GM19328 (cell line): Measurements from ENCODE around the gene SLC1A3.

Experiments used
- ATAC-seq: cut with Tn5 transposase; IDR thresholded peaks from one replicate; pipeline ENCODE4 v1.9.1; 2021; ENCODE audit warnings: mild to moderate bottlenecking, moderate library complexity; ENCODE audit not compliant: unreplicated experiment

SLC1A3 gene

DNA sequence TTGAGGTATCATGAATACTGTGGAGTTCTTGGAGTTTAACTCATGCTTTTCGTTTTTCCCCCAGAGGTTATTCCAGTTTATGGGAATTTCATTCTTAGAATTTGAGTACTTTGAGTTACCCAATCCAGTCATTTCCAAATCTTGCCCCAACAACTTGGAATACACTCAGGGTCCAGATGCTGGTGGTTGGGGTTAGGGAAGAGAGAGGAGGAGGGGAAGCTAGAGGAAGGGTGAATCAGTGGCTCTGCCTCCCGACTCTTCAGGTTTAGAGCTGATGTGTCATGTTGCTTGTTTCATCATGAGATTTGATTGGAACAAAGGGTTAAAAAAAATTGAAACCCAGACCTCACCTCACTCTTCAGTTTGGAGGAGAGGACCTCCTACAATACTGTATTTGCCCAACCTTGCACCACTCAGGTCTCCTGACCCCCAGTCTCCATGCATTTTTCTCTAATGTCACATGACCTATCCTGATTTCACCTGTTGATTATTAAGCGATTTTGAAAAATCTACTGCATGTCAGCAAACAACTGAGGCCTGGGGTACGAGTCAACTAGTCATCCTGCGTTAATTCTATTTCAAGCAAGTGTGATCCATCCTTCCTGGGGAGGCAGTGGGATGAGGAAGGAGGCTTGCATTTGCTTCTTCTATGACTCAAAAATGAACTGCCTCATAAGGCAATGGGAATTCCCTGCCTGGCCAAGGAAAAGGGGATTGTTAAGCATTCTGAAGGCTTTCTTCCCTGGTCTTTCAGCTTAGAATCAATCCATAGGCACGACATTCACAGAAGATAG, 6.2 kb upstream of the SLC1A3 start:
- ATAC-seq = no peak

GRCh38 chr5:36600917-36601527, 5.4 kb upstream of the SLC1A3 start:
- ATAC-seq = no peak

- ATAC-seq = no peak
These were observed 3.6 kb upstream of the SLC1A3 start for GRCh38 chr5:36602704-36603321.

DNA sequence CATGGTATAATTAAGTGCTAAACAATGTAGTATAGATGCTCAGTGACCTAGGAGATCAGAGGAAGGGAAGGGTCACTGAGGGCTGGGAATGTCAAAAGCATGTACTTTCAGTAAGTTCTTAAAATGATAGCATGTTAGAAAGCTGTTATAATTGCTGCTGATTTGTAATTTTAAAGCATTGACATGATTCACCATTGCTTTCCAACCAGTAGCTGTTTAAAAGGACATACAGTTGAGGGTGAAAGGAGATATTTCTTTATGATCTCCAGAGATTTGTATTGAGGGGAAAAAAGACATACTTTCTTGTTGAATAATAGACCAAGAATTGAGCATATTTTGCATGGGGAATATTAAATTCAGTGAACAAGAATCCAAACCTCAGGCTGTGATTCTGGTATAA, 1.2 kb upstream of the SLC1A3 start:
- ATAC-seq = no peak

DNA sequence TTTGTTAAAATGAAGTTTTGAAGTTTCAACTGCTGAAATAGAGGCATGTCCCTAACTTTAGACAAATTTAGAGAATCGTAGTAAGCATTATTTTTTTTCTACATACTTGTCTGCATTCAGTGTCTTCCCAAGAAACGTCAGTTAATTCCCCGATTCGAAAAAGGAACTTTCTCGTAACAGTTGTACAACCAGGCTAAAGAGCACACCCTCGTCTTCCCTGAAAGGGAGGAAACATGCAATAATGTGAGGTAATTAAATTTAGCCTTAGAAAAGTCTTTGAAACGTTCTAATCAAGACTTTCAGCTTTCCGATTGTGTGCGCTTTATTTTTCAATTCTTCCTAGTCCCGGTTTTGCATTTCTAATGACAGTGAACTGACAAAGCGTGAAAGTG, 374 bp upstream of the SLC1A3 start:
- no peak for ATAC-seq

- no peak for ATAC-seq
These were observed 737 bp downstream of the SLC1A3 start for GRCh38 chr5:36607114-36607571.

DNA sequence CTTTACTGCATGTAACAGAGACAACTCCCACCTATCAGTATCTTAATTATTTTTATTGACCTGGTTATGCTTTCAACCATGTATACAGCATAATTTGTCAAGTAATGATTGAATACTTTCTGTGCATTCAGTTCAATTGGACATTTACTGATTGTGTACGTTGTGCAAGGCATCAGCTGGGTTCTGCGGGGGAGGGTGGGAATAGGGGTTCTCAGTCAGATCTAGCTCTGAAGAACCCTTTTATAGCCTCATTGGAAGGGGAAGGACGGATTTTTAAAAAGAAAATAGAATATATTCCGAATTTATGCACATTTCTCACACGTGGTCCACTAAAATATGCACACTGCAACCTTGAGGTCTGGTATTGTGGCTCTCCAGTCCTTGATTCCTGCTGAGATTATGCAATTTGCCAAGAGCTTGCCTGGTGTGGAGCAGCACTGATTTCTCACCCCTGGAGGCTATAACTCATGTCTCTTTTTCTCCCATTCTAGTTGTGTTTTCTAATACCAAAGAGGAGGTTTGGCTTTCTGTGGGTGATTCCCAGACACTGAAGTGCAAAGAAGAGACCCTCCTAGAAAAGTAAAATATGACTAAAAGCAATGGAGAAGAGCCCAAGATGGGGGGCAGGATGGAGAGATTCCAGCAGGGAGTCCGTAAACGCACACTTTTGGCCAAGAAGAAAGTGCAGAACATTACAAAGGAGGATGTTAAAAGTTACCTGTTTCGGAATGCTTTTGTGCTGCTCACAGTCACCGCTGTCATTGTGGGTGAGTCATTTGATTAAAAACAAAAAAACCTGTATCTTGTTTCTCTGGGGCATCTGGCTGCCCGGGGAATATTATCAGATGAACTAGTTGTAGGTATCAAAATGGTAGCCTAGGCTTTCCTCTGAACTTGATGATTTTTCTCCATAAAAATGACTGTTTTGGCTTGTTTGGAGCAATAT, 1.7 kb downstream of the SLC1A3 start:
- ATAC-seq = no peak

DNA sequence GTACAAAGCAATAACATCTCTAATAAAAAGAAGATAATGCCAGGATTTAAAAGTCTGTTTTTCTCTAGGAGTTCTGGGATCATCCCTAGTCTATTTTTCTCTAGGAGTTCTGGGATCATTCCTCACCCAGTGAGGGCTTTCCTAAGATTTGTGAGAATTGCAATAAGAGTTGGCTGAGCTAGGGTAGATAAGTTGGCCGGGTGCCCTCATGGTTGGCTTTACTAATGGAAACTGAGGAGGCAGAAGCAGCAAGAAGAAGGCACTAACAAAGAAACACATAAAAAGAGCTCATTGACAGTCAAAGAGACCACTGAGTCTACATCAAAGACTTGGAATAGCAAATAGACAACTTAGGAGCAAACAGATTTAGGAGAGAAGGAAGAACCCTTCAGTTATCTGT, 4.2 kb downstream of the SLC1A3 start:
- ATAC-seq = no peak

DNA sequence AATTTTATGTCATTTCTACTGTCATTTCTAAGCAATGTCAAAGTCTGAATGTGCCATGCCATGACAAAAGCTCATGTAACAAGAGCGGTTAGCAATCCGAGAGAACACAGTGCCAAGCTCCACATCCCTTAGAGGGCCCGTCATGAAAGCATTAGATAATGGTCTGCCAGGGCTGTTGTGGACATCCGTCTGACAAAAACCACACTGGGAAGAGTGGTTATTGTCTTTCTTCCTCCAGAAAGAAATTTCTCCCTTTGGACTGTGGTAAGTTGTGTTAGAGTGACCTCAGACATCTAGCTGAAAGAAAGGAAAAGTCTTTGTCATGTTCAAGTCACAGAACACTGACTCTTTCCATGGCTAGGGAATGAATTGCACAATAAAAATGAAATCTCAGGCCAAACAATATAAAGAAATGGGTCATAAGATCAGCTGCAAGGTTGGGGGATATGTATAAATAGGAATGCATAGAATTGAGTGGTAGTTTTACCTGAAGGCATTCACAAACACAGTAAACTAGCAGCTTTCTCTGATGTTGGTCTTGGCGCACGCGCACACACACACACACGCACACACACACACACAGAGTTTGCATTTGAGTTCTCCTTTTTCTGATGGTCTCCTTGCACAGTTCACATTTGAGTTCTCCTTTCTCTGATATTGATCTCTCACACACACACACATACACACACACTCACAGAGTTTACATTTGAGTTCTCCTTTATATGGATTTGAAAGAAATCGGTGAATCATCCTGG, 5.3 kb downstream of the SLC1A3 start:
- ATAC-seq = no peak

- no peak for ATAC-seq
These were observed 6.8 kb downstream of the SLC1A3 start for GRCh38 chr5:36613241-36613640.

- no peak for ATAC-seq
These were observed 7.6 kb downstream of the SLC1A3 start for GRCh38 chr5:36613771-36614656.

DNA sequence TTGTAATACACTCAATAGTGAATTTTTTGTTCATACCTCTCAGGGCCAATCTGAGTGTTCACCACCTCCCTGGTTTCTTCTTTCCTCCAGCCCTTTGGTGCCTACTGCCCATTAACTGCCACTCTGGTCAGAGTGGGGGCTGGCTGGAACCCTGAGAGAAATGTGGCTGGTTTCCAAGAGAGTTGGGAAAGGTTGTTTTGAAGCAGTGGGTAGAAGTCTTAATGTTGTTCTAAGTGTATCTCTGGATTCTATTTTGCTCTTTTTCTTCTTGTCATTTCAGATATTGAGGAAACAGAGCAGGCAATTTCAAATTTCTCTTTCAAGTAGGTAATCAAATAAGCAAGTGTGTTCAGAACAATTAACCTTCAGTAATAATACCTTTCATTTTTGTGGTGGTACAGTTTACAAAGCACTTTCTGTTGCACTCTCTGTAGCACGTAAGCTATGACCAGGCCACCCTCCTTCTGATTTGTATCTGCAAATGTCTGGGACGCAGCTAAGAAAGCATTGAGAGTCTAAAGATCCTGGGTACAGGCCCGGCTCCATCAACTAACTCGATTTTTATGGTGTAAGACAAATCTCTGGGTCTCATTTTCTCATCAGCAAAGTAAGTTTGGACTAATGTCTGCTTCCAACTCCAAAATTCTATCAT, 8.4 kb downstream of the SLC1A3 start:
- ATAC-seq = no peak

DNA sequence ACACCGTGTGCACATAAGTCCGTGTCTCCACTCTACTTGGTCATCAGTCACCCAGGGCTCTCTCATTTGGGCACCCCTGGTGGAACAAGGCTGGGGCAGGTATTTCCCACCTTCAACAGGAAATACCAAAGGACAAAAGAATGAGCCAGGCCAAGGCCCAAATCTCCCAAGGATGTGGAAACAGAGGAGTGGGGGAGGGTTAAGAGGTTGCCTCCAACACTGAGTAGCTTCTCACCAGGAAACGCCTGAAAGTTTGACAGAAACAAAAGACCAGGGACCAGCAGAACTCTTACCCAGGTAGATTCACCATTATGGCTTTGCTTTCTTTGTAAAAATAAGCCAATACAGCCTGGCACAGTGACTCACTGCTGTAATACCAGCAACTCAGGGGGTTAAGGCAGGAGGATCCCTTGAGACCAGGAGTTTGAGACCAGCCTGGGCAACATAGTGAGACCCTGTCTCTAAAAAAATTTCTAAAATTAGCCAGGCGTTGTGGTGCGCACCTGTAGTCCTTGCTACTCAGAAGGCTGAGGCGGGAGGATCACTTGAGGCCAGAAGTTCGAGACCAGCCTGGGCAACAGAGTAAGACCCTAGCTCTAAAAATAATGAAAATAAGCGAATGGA, 12.7 kb downstream of the SLC1A3 start:
- ATAC-seq = no peak

DNA sequence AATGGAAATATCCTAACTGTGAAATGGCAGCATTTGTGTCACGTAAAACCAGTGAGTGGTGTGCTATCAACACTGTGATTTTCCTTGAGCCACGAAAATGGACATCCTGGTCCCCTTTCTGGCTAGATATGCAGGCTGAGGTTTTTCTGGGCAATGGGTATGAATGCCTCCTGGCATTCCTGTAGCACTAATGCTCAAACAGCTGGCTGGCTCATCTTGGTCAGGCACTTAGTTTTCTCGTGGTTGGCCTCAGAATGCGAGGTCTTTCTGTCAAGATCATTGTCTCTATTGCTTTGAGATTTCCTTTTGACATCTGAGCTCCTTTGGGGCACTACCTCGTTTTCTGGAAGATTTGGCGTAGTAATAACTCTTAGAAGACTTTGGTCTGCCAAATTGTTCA, 15.6 kb downstream of the SLC1A3 start:
- ATAC-seq = no peak

DNA sequence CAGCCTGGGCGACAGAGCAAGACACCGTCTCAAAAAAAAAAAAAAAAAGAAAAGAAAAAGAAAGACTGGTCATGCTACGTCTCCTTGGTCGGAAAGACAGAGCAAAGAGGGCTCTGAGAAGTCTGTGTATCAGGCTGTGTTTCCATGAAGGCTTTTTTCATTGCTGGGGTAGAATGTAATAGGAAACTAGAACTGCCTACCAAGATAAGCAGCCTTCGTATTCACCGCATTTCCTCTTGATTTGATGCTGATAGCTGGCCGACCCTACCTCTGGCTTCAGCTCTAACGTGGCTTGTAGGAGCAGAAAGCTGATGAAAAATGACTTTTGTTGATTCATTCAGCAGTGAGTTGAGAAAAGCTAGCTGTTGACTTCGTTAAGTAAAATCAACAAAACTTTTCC, 17.4 kb downstream of the SLC1A3 start:
- no peak for ATAC-seq

DNA sequence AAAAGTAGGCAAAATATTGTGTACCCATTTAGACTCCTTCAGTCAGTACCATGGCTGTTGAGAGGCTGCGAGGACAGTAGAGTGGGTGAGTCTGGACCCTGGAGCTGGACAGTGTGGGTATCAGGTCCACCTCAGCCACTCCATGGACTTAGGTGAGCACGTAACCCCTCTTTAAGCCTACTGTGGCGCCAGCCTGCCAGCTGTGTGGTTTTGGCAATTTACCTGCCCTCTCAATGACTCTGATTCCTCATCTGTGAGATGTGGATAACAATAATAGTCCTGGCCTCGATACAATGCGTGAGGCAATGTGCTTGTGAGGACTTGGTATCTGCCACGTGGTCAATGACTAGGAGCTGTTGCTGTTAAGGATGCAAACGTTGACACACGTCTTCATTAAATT, 17.9 kb downstream of the SLC1A3 start:
- ATAC-seq = no peak

GRCh38 chr5:36628695-36629094, 22.3 kb downstream of the SLC1A3 start:
- ATAC-seq = no peak

DNA sequence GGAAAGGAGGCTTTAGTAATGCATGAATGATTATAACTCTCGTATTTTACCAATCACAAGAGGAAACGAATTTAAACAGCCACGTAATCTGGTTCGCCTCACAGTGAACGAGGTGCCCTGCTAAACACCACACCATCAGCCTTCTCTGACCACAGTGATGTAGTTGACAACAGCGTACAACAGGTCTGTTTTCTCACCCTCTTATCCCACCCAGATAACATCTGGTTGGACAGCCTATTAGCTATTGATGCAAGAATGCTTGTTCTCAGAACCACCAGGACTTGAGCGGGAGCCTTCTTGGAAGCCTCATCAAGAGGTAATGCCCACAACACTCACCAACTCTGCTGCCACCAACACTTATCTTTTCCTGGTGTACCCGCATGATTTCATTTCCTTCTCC, 23.3 kb downstream of the SLC1A3 start:
- no peak for ATAC-seq
